ENCODE data around the gene POLL. TPM values are rescaled to one million over a fixed set of nuclear protein-coding genes. Genes with fewer than 3 reads are reported as not detected.
A peak's percentile ranks its signal among the peaks of the same experiment; 100 is the strongest.

The POLL gene
- total RNA-seq, 1 experiment from 2014 or later, result 40.7 TPM

DNA sequence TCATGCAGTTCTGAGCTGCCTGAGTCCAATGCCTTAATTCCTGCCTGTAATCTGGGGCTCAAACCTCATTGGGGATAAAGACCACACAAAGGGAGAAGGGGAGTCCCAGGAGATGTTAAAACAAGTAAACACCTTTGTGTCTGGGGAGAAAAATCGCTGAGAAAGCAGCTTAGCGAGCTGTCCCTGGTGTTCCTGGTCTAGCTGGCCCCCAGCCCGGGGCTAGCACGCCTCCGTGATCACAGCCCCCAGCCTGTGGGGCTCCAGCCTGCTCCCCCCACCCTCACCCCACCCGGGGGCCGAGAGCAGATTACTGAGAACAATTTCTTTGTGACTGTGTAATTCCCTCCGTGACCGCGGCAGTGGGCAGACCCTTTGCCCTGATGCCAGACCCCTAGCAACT, 24.8 kb upstream of the POLL start:
- CTCF ChIA-PET, result interaction anchor here (0.6 to 1.1 kb wide), 3 partner anchors 9 to 1607 kb away, joined by 3 to 4 read pairs (median 4); no protein-coding TSS in a partner anchor
- BruUV-seq (replicated peaks), result no TSS peak
- H3K27me3 Mint-ChIP-seq (ENCODE audit: insufficient read depth, unreplicated experiment), result no peaks in the 10 kb centered on the region
- TF ChIP-seq, protein P1, sequence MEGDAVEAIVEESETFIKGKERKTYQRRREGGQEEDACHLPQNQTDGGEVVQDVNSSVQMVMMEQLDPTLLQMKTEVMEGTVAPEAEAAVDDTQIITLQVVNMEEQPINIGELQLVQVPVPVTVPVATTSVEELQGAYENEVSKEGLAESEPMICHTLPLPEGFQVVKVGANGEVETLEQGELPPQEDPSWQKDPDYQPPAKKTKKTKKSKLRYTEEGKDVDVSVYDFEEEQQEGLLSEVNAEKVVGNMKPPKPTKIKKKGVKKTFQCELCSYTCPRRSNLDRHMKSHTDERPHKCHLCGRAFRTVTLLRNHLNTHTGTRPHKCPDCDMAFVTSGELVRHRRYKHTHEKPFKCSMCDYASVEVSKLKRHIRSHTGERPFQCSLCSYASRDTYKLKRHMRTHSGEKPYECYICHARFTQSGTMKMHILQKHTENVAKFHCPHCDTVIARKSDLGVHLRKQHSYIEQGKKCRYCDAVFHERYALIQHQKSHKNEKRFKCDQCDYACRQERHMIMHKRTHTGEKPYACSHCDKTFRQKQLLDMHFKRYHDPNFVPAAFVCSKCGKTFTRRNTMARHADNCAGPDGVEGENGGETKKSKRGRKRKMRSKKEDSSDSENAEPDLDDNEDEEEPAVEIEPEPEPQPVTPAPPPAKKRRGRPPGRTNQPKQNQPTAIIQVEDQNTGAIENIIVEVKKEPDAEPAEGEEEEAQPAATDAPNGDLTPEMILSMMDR (IDR thresholded peaks at IDR 0.05; ENCODE audit: unreplicated experiment), result no peak
- intact Hi-C loops (cut with micrococcal nuclease), result no loop called here
- peaks cover 38% of the 10 kb centered on the region for H3K36me3 Mint-ChIP-seq (ENCODE audit: insufficient read depth, unreplicated experiment)
- no peaks in the 10 kb centered on the region for H3K4me1 Mint-ChIP-seq (ENCODE audit: insufficient read depth, unreplicated experiment)
- H3K9me3 Mint-ChIP-seq (ENCODE audit: unreplicated experiment), result no peaks in the 10 kb centered on the region
- POLR2A ChIA-PET, result no interaction called here
- H3K4me3 Mint-ChIP-seq (ENCODE audit: unreplicated experiment), result no peak overlapping the region
- H3K27ac Mint-ChIP-seq (ENCODE audit: low read depth, unreplicated experiment), result no peak overlapping the region
- DNase-seq (ENCODE audit: unreplicated experiment), result no peak

DNA sequence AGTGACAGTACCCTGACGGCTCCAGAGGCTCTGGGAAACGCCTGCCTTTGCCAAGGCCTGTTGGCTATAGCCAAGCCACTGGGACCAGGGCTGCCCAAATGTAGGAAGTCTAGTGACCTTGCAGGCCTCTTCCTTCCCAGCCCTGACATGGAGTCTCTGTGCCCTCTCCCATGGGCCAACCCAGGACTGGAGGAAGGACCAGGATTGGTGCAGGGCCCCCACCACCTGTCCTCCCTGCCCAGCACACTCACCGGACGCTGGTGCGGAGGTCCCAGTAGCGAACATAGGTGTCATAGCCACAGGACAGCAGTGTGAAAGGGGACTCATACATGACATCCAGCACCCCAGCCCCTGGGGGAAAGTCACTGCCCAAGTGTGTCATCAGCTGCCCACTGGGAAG, 24.0 kb upstream of the POLL start:
- Mint-ChIP-seq H3K4me1 (ENCODE audit: insufficient read depth, unreplicated experiment) (no peaks in the 10 kb centered on the region), H3K4me3 (ENCODE audit: unreplicated experiment) (no peak overlapping the region), H3K36me3 (ENCODE audit: insufficient read depth, unreplicated experiment) (peaks cover 39% of the 10 kb centered on the region), H3K27me3 (ENCODE audit: insufficient read depth, unreplicated experiment) (no peaks in the 10 kb centered on the region), H3K27ac (ENCODE audit: low read depth, unreplicated experiment) (peak overlapping the region; percentile 19), H3K9me3 (ENCODE audit: unreplicated experiment) (no peaks in the 10 kb centered on the region)
- intact Hi-C loops (cut with micrococcal nuclease), result no loop called here
- TF ChIP-seq, protein P1 (IDR thresholded peaks at IDR 0.05; ENCODE audit: unreplicated experiment), result no peak
- no TSS peak for BruUV-seq (replicated peaks)
- CTCF ChIA-PET, result interaction anchor here (2.0 kb wide), 1 partner anchor 9 kb away, joined by 7 read pairs; no protein-coding TSS in a partner anchor
- no peak for DNase-seq (ENCODE audit: unreplicated experiment)
- POLR2A ChIA-PET, result no interaction called here

DNA sequence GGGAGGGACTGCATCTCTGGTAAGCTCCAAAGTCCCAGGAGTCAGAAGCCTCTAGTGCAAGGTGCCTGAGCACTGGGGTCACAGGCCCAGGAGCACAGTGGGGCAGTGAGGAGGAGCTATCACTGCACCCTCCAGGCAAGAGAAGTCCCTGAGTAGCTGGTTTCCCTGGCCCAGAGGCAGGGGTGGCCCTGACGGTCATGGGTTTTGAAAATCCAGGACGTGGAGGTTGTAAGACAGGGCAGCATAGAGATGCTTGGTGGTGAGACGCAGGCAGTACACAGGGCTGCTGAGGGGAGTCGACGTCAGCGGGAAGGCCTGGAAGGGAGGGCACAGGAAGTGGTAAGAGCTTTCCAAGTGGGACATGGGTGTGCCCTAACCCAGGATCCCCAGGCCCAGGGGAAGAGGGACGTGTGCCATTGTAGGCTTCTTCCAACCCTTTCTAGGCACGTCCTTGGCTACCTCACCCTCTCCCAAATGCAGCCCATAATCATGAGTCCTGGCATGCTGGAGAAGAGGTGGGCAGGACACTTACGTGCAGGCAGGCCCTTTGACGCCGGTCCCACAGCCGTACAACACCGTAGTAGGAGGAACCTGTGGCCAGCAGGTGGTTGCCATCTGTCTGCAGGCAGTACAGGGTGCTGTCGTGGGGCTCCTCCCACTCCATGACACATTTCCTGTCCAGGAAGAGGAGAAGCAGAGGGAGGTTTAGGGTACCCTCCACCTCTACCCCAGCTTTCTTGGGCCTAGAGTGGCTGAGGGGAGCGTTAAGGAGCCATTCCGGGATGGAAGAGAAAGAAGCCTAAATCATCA, 23.2 kb upstream of the POLL start:
- BruUV-seq (replicated peaks), result no TSS peak
- H3K27me3 Mint-ChIP-seq (ENCODE audit: insufficient read depth, unreplicated experiment), result no peaks in the 10 kb centered on the region
- H3K36me3 Mint-ChIP-seq (ENCODE audit: insufficient read depth, unreplicated experiment), result peaks cover 41% of the 10 kb centered on the region
- intact Hi-C loops (cut with micrococcal nuclease), result no loop called here
- H3K27ac Mint-ChIP-seq (ENCODE audit: low read depth, unreplicated experiment), result peak overlapping the region; percentile 19
- H3K4me3 Mint-ChIP-seq (ENCODE audit: unreplicated experiment), result no peak overlapping the region
- H3K9me3 Mint-ChIP-seq (ENCODE audit: unreplicated experiment), result no peaks in the 10 kb centered on the region
- ChIA-PET CTCF (interaction anchor here (0.6 to 2.0 kb wide), 3 partner anchors 9 to 338 kb away, joined by 3 to 7 read pairs (median 3); no protein-coding TSS in a partner anchor), POLR2A (no interaction called here)
- no peaks in the 10 kb centered on the region for H3K4me1 Mint-ChIP-seq (ENCODE audit: insufficient read depth, unreplicated experiment)
- TF ChIP-seq, protein P1 (IDR thresholded peaks at IDR 0.05; ENCODE audit: unreplicated experiment), result no peak
- DNase-seq (ENCODE audit: unreplicated experiment), result no peak

DNA sequence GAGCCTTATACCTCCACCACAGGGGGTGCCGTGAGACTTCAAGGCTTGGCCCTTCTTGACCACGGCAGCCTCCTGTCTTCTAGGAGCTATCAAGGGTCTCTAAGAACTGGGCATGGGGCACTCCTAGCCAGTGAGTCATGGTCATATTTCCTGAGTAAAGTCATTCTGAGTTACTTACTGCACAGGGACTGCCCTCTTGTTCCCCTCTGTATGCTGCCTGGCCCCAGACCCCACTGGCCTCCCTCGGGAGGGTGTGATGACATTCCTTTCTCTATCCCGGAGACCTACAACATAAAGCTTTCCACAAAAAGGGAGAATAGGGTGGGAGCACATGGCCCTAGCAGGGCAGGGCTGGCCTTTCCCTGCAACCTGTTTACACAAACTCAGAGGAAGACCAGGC, 21.4 kb upstream of the POLL start:
- CTCF ChIA-PET, result interaction anchor here (0.6 kb wide), 1 partner anchor 103 kb away, joined by 4 read pairs; no protein-coding TSS in a partner anchor

More for the DNA sequence above, 21.4 kb upstream of the POLL start:
- no peak overlapping the region for H3K27ac Mint-ChIP-seq (ENCODE audit: low read depth, unreplicated experiment)
- POLR2A ChIA-PET, result interaction anchor here (0.6 kb wide), 1 partner anchor 395 kb away, joined by 3 read pairs; no protein-coding TSS in a partner anchor
- no TSS peak for BruUV-seq (replicated peaks)
- no peak for DNase-seq (ENCODE audit: unreplicated experiment)
- H3K4me1 Mint-ChIP-seq (ENCODE audit: insufficient read depth, unreplicated experiment), result no peaks in the 10 kb centered on the region
- no peaks in the 10 kb centered on the region for H3K27me3 Mint-ChIP-seq (ENCODE audit: insufficient read depth, unreplicated experiment)
- intact Hi-C loops (cut with micrococcal nuclease), result no loop called here
- H3K4me3 Mint-ChIP-seq (ENCODE audit: unreplicated experiment), result no peak overlapping the region
- TF ChIP-seq, protein P1 (IDR thresholded peaks at IDR 0.05; ENCODE audit: unreplicated experiment), result no peak
- H3K36me3 Mint-ChIP-seq (ENCODE audit: insufficient read depth, unreplicated experiment), result peaks cover 46% of the 10 kb centered on the region
- H3K9me3 Mint-ChIP-seq (ENCODE audit: unreplicated experiment), result no peaks in the 10 kb centered on the region
